H1 (cell line): ENCODE data around the gene JAG1.

Experiments
- BACH1 ChIP-seq: IDR thresholded peaks from 2 replicates; pipeline ENCODE4 v1.6.1; 2012; ENCODE audit warnings: low read length, improper control_type of control experiment
- CHD1 ChIP-seq: IDR thresholded peaks from 2 replicates; pipeline ENCODE4 v1.6.1; 2012; ENCODE audit warnings: low read depth, low read length, improper control_type of control experiment
- EP300 ChIP-seq, 2 experiments: IDR thresholded peaks; 1 replicate in 1 of 2; 2 replicates in 1 of 2; pipeline ENCODE4 v1.6.1; 2011 to 2012; ENCODE audit warnings: low read depth in 2 of 2, low read length in 2 of 2, mild to moderate bottlenecking in 2 of 2, borderline replicate concordance in 1 of 2, inconsistent platforms in 1 of 2, moderate library complexity in 1 of 2
- EZH2 ChIP-seq: fragments of 200-600 bp; sonication (generic); IDR thresholded peaks from 2 replicates; pipeline ENCODE4 v1.7.1; 2012; ENCODE audit warnings: low read depth, mild to moderate bottlenecking, moderate library complexity, low read length, inconsistent platforms; ENCODE audit not compliant: severe bottlenecking
- JUN ChIP-seq: IDR thresholded peaks from 2 replicates; pipeline ENCODE4 v1.6.1; 2011; ENCODE audit warnings: low read depth, mild to moderate bottlenecking, improper control_type of control experiment, low read length
- KDM1A ChIP-seq: fragments of 200-600, 300-600 bp; sonication (generic); IDR thresholded peaks from 2 replicates; pipeline ENCODE4 v1.7.1; 2016; ENCODE audit warnings: mild to moderate bottlenecking, low read length, borderline replicate concordance
- POLR2A ChIP-seq, 2 experiments: IDR thresholded peaks; 1 replicate in 1 of 2; 2 replicates in 1 of 2; pipeline ENCODE4 v1.6.1; 2011; ENCODE audit warnings: low read depth in 2 of 2, low read length in 2 of 2, mild to moderate bottlenecking in 2 of 2; ENCODE audit errors: control extremely low read depth in 1 of 2
- POLR2AphosphoS5 ChIP-seq: IDR thresholded peaks from 2 replicates; pipeline ENCODE4 v1.6.1; 2011; ENCODE audit warnings: low read depth, low read length
- TCF12 ChIP-seq: IDR thresholded peaks from 2 replicates; pipeline ENCODE4 v1.6.1; 2011; ENCODE audit warnings: low read depth, mild to moderate bottlenecking, low read length
- TF ChIP-seq, protein P1 (sequence below), 3 experiments: IDR thresholded peaks; 1 replicate in 2 of 3; 2 replicates in 1 of 3; pipeline versions ENCODE4 v1.5.1 to v1.6.1; 2011; ENCODE audit warnings: low read length in 3 of 3, mild to moderate bottlenecking in 3 of 3, inconsistent platforms in 2 of 3, low read depth in 1 of 3, moderate library complexity in 1 of 3; ENCODE audit not compliant: insufficient read depth in 1 of 3; ENCODE audit errors: control extremely low read depth in 1 of 3
- TF ChIP-seq, protein P2 (sequence below): IDR thresholded peaks from 2 replicates; pipeline ENCODE4 v1.6.1; 2012; ENCODE audit warnings: inconsistent platforms
- TF ChIP-seq, protein P3 (sequence below): IDR thresholded peaks from 2 replicates; pipeline ENCODE4 v1.6.1; 2011; ENCODE audit warnings: low read length, improper control_type of control experiment

DNA sequence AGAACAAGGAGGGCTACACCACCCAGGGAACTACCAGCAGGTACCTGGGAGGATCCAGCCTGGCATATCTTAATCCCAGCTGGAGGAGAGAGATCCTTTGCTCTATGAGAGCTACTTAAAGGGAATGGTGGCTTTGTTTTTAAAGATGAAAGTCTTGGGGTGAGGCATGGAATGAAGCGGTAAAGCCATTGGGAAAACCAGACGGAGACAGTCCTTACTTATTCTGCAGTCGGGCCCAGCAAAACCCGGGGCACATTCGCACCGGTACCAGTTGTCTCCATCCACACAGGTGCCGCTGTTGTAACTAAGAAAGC is 30.3 kb downstream of the JAG1 start:
- TF ChIP-seq, protein P1, sequence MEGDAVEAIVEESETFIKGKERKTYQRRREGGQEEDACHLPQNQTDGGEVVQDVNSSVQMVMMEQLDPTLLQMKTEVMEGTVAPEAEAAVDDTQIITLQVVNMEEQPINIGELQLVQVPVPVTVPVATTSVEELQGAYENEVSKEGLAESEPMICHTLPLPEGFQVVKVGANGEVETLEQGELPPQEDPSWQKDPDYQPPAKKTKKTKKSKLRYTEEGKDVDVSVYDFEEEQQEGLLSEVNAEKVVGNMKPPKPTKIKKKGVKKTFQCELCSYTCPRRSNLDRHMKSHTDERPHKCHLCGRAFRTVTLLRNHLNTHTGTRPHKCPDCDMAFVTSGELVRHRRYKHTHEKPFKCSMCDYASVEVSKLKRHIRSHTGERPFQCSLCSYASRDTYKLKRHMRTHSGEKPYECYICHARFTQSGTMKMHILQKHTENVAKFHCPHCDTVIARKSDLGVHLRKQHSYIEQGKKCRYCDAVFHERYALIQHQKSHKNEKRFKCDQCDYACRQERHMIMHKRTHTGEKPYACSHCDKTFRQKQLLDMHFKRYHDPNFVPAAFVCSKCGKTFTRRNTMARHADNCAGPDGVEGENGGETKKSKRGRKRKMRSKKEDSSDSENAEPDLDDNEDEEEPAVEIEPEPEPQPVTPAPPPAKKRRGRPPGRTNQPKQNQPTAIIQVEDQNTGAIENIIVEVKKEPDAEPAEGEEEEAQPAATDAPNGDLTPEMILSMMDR (IDR thresholded peaks at IDR 0.05; ENCODE audit: control extremely low read depth in 1 of 3, insufficient read depth in 1 of 3, low read depth in 1 of 3, low read length in 3 of 3) = no peak
- TF ChIP-seq, protein P2, sequence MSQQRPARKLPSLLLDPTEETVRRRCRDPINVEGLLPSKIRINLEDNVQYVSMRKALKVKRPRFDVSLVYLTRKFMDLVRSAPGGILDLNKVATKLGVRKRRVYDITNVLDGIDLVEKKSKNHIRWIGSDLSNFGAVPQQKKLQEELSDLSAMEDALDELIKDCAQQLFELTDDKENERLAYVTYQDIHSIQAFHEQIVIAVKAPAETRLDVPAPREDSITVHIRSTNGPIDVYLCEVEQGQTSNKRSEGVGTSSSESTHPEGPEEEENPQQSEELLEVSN = no peak
- TF ChIP-seq JUN = no peak
- no peak for TF ChIP-seq POLR2A (IDR thresholded peaks at IDR 0.05; ENCODE audit: control extremely low read depth in 1 of 2, low read depth in 2 of 2, low read length in 2 of 2)
- no peak for TF ChIP-seq EZH2
- TF ChIP-seq EP300 (IDR thresholded peaks at IDR 0.05; ENCODE audit: borderline replicate concordance in 1 of 2, low read depth in 2 of 2, low read length in 2 of 2) = no peak
- TF ChIP-seq TCF12 = no peak
- no peak for TF ChIP-seq POLR2AphosphoS5
- no peak for TF ChIP-seq KDM1A
- TF ChIP-seq, protein P3, sequence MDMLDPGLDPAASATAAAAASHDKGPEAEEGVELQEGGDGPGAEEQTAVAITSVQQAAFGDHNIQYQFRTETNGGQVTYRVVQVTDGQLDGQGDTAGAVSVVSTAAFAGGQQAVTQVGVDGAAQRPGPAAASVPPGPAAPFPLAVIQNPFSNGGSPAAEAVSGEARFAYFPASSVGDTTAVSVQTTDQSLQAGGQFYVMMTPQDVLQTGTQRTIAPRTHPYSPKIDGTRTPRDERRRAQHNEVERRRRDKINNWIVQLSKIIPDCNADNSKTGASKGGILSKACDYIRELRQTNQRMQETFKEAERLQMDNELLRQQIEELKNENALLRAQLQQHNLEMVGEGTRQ = no peak
- TF ChIP-seq BACH1 = no peak
- no peak for TF ChIP-seq CHD1
